Measurements from ENCODE around the gene RNF144B. TPM values are rescaled to one million over a fixed set of nuclear protein-coding genes. Genes with fewer than 3 reads are reported as not detected.

Gene RNF144B
- total and polyA plus RNA-seq, 2 experiments from 2014 or later = 4.2 to 9.0 TPM

- Mint-ChIP-seq H3K4me3 (no peak overlapping the region), H3K4me1 (no peaks in the 10 kb centered on the region), H3K36me3 (ENCODE audit: low read depth) (no peaks in the 10 kb centered on the region), H3K9me3 (no peaks in the 10 kb centered on the region), H3K27ac (no peak overlapping the region), H3K27me3 (ENCODE audit: insufficient read depth, low read depth, poor library complexity) (peaks cover 2% of the 10 kb centered on the region)
- ATAC-seq (no peak), DNase-seq (ENCODE audit: low spot score) (no peak)
- no peaks in the 10 kb centered on the region for H3K27me3 ChIP-seq (ENCODE audit: insufficient read depth)
- TF ChIP-seq STAT1 (IDR thresholded peaks at IDR 0.05; ENCODE audit: unreplicated experiment) (no peak), ZNF114 (CRISPR knock-in tag; IDR thresholded peaks at IDR 0.05) (no peak), POLR2AphosphoS5 (IDR thresholded peaks at IDR 0.05; ENCODE audit: low read depth) (no peak), REST (IDR thresholded peaks at IDR 0.05; ENCODE audit: unreplicated experiment) (no peak), CREB1 (CRISPR knock-in tag; IDR thresholded peaks at IDR 0.05; ENCODE audit: low read depth) (no peak), NANOG (IDR thresholded peaks at IDR 0.05; ENCODE audit: borderline replicate concordance) (no peak), ZNF331 (CRISPR knock-in tag; IDR thresholded peaks at IDR 0.05; ENCODE audit: low read depth) (no peak), CTCF (conservative IDR thresholded peaks at IDR 0.05; ENCODE audit: low read depth in 2 of 2) (no peak), ZNF462 (CRISPR knock-in tag; IDR thresholded peaks at IDR 0.05) (no peak), EZH2phosphoT487 (IDR thresholded peaks at IDR 0.05; ENCODE audit: unreplicated experiment) (no peak), EZH2 (IDR thresholded peaks at IDR 0.05; ENCODE audit: low read depth, unreplicated experiment) (no peak), JUNB (IDR thresholded peaks at IDR 0.05; ENCODE audit: unreplicated experiment) (no peak)
- TF ChIP-seq, protein P1, sequence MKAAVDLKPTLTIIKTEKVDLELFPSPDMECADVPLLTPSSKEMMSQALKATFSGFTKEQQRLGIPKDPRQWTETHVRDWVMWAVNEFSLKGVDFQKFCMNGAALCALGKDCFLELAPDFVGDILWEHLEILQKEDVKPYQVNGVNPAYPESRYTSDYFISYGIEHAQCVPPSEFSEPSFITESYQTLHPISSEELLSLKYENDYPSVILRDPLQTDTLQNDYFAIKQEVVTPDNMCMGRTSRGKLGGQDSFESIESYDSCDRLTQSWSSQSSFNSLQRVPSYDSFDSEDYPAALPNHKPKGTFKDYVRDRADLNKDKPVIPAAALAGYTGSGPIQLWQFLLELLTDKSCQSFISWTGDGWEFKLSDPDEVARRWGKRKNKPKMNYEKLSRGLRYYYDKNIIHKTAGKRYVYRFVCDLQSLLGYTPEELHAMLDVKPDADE (IDR thresholded peaks at IDR 0.05) = no peak
- H4K20me1 ChIP-seq (replicated peaks; ENCODE audit: insufficient read depth) = no peaks in the 10 kb centered on the region
- no peak overlapping the region for H3K4me3 ChIP-seq
- H3K79me2 ChIP-seq (replicated peaks; ENCODE audit: insufficient read depth) = no peaks in the 10 kb centered on the region
- no peaks in the 10 kb centered on the region for H3K36me3 ChIP-seq (ENCODE audit: insufficient read depth)
- no peak overlapping the region for H3K27ac ChIP-seq (ENCODE audit: low read depth)
- no peak overlapping the region for H3K4me2 ChIP-seq
- no peaks in the 10 kb centered on the region for H3K4me1 ChIP-seq (ENCODE audit: insufficient read depth)
- H3K9me2 ChIP-seq (ENCODE audit: insufficient read depth) = no peaks in the 10 kb centered on the region
- H2AFZ ChIP-seq = no peak overlapping the region
- H3F3A ChIP-seq (replicated peaks; ENCODE audit: low read depth) = no peaks in the 10 kb centered on the region
These were observed 60.4 kb downstream of the RNF144B start for GRCh38 chr6:18447552-18447951.
